Measurements from ENCODE around the gene PPME1. TPM values are rescaled to one million over a fixed set of nuclear protein-coding genes. Genes with fewer than 3 reads are reported as not detected.

The PPME1 gene
- total RNA-seq, 1 experiment from 2014 or later = 68.3 TPM

DNA sequence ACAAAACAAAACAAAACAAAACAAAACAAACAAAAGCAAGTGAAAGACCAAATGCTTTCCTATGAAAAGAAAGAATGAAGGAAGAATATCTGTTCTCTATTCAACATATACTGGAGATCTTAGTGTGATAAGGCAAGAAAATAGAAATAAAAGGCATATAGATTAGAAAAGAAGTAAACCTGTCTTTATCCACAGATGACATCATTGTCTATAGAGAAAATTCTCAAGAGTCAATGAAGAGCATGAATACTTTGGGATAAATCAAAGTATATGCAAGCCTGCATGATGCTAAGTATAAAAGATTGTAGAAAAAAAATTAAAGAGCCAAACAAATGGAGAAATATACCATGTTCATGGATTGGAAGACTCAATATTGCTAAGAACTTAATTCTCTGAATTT lies 17.9 kb upstream of the PPME1 start:
- no peak overlapping the region for H2AFZ ChIP-seq (ENCODE audit: low read depth, low read length, poor library complexity, severe bottlenecking)
- no peaks in the 10 kb centered on the region for H4K20me1 ChIP-seq (ENCODE audit: insufficient read depth)
- no TSS peak for BruUV-seq (replicated peaks)
- no peak overlapping the region for H3K4me2 ChIP-seq (ENCODE audit: low read length)
- intact Hi-C loops (cut with micrococcal nuclease) = no loop called here
- H3K36me3 ChIP-seq (ENCODE audit: control insufficient read depth in 1 of 2, insufficient read depth in 2 of 2, low read length in 2 of 2) = no peaks in the 10 kb centered on the region
- ATAC-seq (no peak), DNase-seq (ENCODE audit: low read depth, low spot score) (no peak)
- no peaks in the 10 kb centered on the region for H3K9me2 ChIP-seq (ENCODE audit: insufficient read depth)
- no peak overlapping the region for H3K9ac ChIP-seq (ENCODE audit: low read length)
- peaks cover 9 to 21% of the 10 kb centered on the region in 2 experiments; a peak in 3 of 4 replicates for H3K4me1 ChIP-seq (ENCODE audit: control insufficient read depth in 1 of 2, insufficient read depth in 2 of 2, low read length in 2 of 2)
- ChIA-PET RAD21 (ENCODE audit: low non-redundant PET in 1 of 2, low total read pairs in 2 of 2, uncharacterized antibody in 2 of 2, unreplicated experiment in 2 of 2) (no interaction called here), POLR2A (no interaction called here), CTCF (no interaction called here)
- TF ChIP-seq, protein P1, sequence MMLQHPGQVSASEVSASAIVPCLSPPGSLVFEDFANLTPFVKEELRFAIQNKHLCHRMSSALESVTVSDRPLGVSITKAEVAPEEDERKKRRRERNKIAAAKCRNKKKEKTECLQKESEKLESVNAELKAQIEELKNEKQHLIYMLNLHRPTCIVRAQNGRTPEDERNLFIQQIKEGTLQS (IDR thresholded peaks at IDR 0.05) = no peak
- TF ChIP-seq, protein P2, sequence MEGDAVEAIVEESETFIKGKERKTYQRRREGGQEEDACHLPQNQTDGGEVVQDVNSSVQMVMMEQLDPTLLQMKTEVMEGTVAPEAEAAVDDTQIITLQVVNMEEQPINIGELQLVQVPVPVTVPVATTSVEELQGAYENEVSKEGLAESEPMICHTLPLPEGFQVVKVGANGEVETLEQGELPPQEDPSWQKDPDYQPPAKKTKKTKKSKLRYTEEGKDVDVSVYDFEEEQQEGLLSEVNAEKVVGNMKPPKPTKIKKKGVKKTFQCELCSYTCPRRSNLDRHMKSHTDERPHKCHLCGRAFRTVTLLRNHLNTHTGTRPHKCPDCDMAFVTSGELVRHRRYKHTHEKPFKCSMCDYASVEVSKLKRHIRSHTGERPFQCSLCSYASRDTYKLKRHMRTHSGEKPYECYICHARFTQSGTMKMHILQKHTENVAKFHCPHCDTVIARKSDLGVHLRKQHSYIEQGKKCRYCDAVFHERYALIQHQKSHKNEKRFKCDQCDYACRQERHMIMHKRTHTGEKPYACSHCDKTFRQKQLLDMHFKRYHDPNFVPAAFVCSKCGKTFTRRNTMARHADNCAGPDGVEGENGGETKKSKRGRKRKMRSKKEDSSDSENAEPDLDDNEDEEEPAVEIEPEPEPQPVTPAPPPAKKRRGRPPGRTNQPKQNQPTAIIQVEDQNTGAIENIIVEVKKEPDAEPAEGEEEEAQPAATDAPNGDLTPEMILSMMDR (IDR thresholded peaks at IDR 0.05 in 2 of 3, conservative IDR thresholded peaks at IDR 0.05 in 1 of 3; ENCODE audit: borderline replicate concordance in 1 of 3, insufficient read depth in 1 of 3, low read depth in 2 of 3, low read length in 2 of 3) = no peak
- TF ChIP-seq RAD21 (IDR thresholded peaks at IDR 0.05; ENCODE audit: low read depth) = no peak
- no peak for TF ChIP-seq SIN3A (IDR thresholded peaks at IDR 0.05; ENCODE audit: low read depth)
- no peak for TF ChIP-seq FOSL1 (IDR thresholded peaks at IDR 0.05; ENCODE audit: low read depth)
- TF ChIP-seq EZH2phosphoT487 (IDR thresholded peaks at IDR 0.05; ENCODE audit: borderline replicate concordance) = no peak
- TF ChIP-seq, protein P3, sequence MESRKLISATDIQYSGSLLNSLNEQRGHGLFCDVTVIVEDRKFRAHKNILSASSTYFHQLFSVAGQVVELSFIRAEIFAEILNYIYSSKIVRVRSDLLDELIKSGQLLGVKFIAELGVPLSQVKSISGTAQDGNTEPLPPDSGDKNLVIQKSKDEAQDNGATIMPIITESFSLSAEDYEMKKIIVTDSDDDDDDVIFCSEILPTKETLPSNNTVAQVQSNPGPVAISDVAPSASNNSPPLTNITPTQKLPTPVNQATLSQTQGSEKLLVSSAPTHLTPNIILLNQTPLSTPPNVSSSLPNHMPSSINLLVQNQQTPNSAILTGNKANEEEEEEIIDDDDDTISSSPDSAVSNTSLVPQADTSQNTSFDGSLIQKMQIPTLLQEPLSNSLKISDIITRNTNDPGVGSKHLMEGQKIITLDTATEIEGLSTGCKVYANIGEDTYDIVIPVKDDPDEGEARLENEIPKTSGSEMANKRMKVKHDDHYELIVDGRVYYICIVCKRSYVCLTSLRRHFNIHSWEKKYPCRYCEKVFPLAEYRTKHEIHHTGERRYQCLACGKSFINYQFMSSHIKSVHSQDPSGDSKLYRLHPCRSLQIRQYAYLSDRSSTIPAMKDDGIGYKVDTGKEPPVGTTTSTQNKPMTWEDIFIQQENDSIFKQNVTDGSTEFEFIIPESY (IDR thresholded peaks at IDR 0.05; ENCODE audit: extremely low read depth, insufficient replicate concordance, low read length) = no peak
- peaks cover 30% of the 10 kb centered on the region for H3K79me2 ChIP-seq (ENCODE audit: insufficient read depth, low read length)
- no peaks in the 10 kb centered on the region for H3K27me3 ChIP-seq (ENCODE audit: insufficient read depth, low read length)
- H3K27ac ChIP-seq (ENCODE audit: low read depth, low read length) = no peak overlapping the region
- H3K4me3 ChIP-seq (replicated peaks in 1 of 2; ENCODE audit: low read depth in 1 of 2, low read length in 2 of 2) = no peak overlapping the region
- H3K9me3 ChIP-seq (ENCODE audit: control insufficient read depth in 1 of 2, insufficient read depth in 1 of 2, low read depth in 1 of 2, low read length in 2 of 2) = no peaks in the 10 kb centered on the region
